Fibroblast of skin of left biceps (primary cell): ENCODE measurements around the gene NACC2.
"Not testable (repeated sequence)": the region's sequence is repeated elsewhere in the genome, so short reads cannot be mapped to it uniquely, and the experiment has no call there.

ENCODE experiments used
- DNase-seq, 2 experiments: peaks; one replicate each; pipeline ENCODE4 v3.0.0-alpha.2; 2013; ENCODE audit warnings: low read depth in 2 of 2

The NACC2 gene

DNA sequence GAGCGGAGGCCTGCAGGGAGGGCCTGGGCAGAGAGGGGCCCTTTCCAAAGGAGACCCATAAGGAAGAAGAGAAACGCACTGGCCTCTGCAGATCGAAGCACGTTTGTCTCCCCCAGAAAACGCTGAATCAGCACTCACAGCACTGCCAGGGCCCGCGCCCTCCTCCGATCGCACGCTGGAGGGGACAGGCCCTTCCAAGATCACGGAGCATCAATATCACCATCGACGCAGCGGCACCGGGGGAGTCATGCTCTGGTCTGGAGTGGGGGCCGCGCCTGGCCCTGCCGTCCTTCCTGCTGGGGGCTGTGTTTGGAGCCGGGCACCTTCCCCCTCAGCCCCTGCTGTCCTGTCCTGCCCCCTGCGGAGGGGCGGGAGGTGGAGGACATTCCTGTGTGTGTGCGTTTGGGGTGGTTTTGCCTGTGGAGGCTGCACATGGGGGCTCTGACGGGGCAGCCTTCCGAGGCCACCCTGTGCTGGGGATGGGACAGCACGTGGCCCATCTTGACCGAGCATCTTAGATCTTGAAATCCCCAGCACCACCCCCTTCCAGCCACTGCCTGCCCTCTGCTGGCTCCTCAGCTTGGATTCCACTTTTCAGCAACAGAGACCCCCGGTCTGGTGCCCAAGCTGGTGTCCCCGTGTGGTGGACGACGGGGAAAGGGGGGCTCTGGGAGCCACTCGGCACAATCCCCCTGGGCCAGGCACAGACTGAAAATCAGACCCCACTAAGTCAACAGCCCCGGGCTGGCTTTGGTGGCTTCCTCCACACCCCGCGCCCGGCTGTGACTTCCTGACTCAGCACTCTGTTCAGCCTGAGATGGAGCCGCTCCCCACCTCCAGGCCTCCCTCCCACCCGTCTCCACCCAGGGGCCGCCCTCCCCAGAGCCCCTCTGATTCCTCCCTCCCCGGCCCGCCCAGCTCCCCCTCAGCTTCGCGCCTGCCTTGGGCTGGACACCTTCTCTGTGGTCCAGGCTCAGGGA lies 15.3 kb upstream of the NACC2 start:
- DNase-seq = no peak

GRCh38 chr9:136109351-136110081 lies 14.4 kb upstream of the NACC2 start:
- DNase-seq = peak; percentile 79 to 82

DNA sequence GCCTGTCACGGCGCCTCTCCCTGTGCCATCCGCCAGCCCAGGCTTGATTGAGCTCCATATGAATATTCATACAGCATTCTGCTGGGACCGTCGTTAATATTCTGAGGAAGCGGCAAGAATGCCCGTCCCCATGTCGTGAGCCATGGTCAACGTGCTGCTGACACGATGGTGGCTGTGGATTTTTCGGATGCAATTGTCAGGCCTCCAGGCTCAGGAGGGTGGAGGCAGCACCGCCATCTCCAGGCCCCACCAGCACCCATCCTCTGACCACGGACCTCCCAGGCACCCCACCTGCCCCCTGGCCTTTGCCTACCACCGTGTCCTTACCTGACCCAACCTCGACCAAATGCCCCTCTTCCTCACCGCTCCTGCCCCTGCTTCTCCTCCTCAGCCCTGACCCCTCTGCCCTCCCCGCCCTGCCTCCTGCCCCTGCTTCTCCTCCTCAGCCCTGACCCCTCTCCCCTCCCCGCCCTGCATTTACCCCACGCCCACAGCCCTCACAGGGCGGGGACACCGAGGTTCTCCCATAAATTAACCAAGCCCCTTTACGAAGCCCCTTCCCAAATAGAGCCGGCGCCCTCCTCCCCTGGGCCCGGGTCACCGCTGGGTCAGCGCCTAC lies 13.7 kb upstream of the NACC2 start:
- DNase-seq = no peak

- no peak for DNase-seq
Measured at GRCh38 chr9:136107953-136108647, 13.0 kb upstream of the NACC2 start.

DNA sequence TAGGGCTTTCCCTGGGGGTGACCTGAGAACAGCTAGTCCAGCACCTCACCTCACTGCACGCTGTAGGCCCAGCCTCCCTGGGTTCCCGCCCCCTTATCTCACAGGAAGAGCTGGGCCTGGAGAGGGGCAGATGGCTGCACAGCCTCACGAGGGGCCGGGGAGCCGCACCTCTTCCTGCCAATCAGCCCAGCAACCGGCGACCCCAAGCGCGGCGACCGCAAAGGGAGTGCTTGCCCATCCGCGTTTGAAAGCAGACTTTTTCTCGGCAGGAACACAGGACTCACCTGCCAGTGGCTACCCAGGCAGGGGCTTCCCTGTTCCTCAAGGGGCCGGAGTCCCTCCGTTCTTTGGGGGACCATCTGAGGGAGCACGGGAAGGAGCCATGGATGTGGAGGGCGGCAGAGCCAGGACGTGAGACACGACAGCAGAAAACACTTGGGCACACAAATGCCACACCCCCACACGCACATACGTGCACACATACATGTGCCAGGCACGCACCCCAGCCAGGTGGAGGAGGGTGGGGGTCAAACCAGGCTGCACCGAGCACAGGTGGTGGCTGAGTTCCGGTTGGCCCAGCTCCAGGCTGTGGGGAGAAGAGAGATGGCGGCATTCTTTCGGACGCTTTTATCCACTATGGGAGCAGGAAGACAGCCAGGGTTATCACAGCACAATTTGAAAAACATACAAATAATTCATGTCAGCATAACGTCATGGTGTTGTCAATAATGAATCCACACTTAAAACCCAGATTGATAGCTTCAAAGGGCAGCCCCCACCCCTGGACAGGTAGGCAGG lies 12.3 kb upstream of the NACC2 start:
- DNase-seq = no peak

DNA sequence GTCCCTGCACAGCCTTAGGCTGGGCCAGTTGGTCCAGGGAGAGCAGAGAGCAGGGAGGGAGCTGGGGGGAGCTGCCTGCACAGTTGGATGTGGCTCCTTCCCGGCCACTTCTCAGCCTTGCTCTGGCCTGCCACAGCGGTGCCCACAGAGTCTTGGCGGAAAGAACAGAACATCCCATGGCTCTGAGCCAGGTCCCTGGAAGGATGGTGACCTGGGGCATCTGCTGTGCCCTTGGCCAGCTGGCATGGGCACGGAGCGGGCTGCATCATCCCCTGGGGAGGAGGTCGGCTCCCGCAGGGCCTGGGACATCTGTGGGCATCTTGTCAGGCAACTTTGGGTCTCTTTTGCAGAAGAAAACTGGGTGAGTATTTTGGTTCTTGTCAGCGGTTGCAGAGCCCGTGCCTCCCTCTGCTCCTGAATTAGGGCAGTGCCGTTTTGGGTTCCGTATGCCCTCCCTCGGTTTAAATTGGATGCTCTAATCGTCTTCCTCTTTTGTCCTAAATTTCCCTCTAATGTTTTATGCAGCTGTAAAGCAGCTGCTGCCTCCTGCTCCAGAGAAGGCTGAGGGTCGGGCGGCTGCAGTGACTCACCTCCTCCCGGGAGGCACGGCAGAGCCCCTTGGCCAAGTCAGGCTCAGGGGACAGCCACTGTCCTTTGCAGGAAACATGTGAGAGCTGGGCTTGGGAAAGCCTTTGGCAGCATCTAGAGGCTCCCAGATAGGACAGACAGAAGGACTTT lies 10.5 kb upstream of the NACC2 start:
- no peak for DNase-seq

DNA sequence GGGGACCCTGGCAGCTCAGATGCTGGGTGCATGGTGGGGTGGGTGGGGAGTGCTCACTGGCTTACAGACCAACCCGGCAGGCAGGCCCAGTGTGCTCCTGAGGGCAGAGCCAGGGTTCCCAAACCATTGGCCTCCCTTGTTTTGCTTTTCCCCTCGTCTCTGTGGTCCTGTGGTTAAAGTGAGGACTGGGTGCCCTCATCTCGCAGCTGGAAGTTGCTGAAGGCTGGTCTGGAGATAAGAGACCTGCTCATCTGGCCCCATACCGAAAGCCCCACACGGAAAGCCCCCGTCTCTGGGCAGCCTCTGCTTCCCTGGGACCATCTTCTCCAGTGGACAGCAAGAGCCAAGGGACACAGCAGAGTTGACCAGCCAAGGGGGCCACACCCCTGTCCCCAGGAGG lies 9.8 kb upstream of the NACC2 start:
- no peak for DNase-seq

DNA sequence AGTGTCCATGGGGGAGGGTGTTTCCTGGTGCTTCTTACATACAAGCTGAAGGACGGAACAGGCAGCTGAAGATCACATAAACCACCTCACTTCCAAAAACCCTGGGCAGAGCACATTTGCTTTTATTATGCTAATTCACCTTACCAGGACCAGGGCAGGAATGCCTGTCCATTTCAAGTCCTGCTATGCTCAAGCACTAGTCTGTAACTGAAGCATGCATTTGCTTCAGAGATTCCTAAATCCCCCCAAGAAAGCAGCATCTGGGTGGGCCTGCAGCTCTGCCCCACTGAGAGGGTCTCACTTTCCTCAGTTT lies 9.4 kb upstream of the NACC2 start:
- no peak for DNase-seq

- DNase-seq = no peak
Measured at GRCh38 chr9:136103651-136104487, 8.8 kb upstream of the NACC2 start.

DNA sequence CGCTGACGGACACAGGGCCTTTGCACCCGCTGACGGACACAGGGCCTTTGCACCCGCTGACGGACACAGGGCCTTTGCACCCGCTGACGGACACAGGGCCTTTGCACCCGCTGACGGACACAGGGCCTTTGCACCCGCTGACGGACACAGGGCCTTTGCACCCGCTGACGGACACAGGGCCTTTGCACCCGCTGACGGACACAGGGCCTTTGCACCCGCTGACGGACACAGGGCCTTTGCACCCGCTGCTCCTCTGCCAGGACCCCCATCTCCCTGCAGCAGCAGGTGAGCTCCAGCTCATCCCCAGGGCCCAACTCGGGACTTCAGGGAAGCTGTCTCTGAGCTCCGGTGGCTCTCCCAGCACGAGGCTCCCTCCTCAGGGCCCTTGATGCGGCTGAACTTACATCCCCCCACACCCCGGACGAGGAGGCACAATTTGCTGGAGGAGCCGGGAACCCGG lies 6.6 kb upstream of the NACC2 start:
- DNase-seq = not testable (repeated sequence)

- DNase-seq = no peak
Measured at GRCh38 chr9:136100700-136101614, 5.9 kb upstream of the NACC2 start.

DNA sequence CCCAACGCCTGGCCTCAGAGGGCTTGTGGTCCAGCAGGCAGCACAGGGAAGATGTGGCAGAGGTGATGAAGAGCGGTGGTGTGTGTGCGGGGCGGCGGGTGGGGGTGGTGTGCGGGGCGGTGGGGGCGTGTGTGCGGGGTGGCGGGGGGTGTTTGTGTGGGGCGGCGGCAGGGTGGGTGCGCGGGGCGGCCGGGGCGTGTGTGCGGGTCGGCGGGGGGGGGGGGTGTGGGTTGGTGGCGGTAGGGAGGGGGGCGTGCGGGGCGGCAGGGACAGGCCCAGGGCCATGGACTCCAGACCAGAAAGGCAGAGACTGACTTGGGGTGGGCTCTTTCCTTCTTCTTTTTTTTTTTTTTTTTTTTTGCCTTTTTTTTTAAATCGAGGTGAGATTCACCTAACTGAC lies 4.5 kb upstream of the NACC2 start:
- DNase-seq = no peak

GRCh38 chr9:136098844-136099243 lies 3.8 kb upstream of the NACC2 start:
- no peak for DNase-seq

- DNase-seq = no peak
Measured at GRCh38 chr9:136098210-136098609, 3.1 kb upstream of the NACC2 start.

- no peak for DNase-seq
Measured at GRCh38 chr9:136096505-136097001, 1.5 kb upstream of the NACC2 start.

DNA sequence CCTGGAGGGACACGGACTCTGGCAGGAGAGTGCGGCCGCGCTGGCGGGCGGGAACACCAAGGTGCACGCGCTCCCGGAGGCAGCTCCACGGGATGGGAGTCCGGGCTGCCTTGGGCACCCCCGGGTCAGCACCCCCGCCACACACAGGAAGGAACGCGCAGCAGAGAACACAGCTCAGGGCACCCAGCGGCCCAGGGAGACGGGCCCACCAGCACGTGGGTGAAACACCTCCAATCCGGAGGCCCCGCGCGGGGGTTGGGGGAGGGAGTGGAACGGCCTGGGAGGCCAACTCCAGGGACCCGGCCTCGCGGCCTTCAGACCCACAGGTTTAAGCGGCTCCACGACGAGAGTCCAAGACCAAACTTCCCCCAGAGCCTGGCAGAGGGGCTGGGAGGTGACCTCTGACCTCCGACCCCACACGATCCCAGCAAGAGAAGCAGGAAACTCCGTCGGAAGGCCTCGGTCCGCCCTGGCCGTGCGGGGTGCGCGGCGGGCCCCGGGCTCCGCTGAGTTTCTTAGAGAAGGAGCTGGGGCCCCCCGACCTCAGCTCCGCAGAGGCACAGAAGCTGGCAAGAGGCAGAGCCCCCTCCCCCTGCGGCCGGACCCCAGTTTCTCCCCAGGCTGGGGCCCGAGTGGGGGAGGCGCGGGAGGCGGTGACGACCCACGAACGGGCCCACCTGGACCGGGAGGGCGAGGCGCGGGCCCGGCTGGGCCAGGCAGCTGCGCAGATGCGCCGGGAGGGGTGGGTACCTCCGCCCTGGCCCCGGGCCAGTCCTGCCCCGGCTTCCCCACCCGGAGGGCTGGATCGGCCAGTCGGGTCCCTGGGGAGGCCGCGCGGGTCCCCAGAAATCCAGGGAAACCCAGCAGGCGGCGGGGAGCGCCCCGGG lies 851 bp downstream of the NACC2 start:
- no peak for DNase-seq

GRCh38 chr9:136093346-136093986 lies 1.6 kb downstream of the NACC2 start:
- no peak for DNase-seq
